OCI-LY7 (cell line): ENCODE data around the gene DNAAF1. TPM values are rescaled to one million over a fixed set of nuclear protein-coding genes. Genes with fewer than 3 reads are reported as not detected.

ENCODE experiments used
- BruUV-seq: library from RNA; stranded (reverse); fragments of 400-500 nt; replicated peaks from 2 replicates; lab custom pipeline; 2021; lab: Mats Ljungman, UMichigan
- CTCF ChIA-PET: fragments of 300-600 bp; sonication (Branson Sonifier 250); formaldehyde crosslinking; loops from one replicate; lab custom pipeline; 2022; ENCODE audit warnings: antibody characterized with exemption; ENCODE audit not compliant: unreplicated experiment; lab: Charles Lee
- POLR2A ChIA-PET: fragments of 300-600 bp; sonication (Branson Sonifier 250); formaldehyde crosslinking; loops from one replicate; lab custom pipeline; 2022; ENCODE audit warnings: antibody characterized with exemption; lab: Charles Lee
- DNase-seq: peaks from one replicate; pipeline ENCODE4 v3.0.0-alpha.2; 2015; ENCODE audit warnings: low spot score
- H2AFZ ChIP-seq: fragments of 200-600 bp; sonication (generic), shearing (Covaris generic); 2 replicates; pipeline ENCODE4 v1.6.1; 2014; ENCODE audit warnings: mild to moderate bottlenecking, antibody characterized with exemption, low read length, moderate library complexity
- H3K27ac ChIP-seq: fragments of 200-600 bp; sonication (generic); 2 replicates; pipeline ENCODE4 v1.5.1; 2014; ENCODE audit warnings: mixed run types, low read depth, mild to moderate bottlenecking, moderate library complexity, low read length, inconsistent platforms; ENCODE audit not compliant: poor library complexity, severe bottlenecking
- H3K36me3 ChIP-seq: fragments of 200-600 bp; sonication (generic); 2 replicates; pipeline ENCODE4 v1.6.1; 2014; ENCODE audit warnings: mild to moderate bottlenecking, antibody characterized with exemption, low read length, moderate library complexity, mixed read lengths; ENCODE audit not compliant: insufficient read depth
- H3K4me1 ChIP-seq: fragments of 200-600 bp; sonication (generic); 2 replicates; pipeline ENCODE4 v1.5.1; 2014; ENCODE audit warnings: mild to moderate bottlenecking, low read length; ENCODE audit not compliant: insufficient read depth, poor library complexity, severe bottlenecking
- H3K4me2 ChIP-seq: fragments of 200-600 bp; sonication (generic); 2 replicates; pipeline ENCODE4 v1.6.1; 2014; ENCODE audit warnings: mild to moderate bottlenecking, low read length
- H3K4me3 ChIP-seq: fragments of 200-600 bp; sonication (generic); 2 replicates; pipeline ENCODE4 v1.5.1; 2014; ENCODE audit warnings: mild to moderate bottlenecking, low read depth, low read length; ENCODE audit not compliant: poor library complexity, severe bottlenecking
- H3K79me2 ChIP-seq: fragments of 200-600 bp; sonication (generic); 2 replicates; pipeline ENCODE4 v1.6.1; 2016; ENCODE audit warnings: low read depth, mild to moderate bottlenecking, low read length, moderate library complexity, mixed read lengths; ENCODE audit not compliant: insufficient read depth
- H3K9me2 ChIP-seq: fragments of 200-600 bp; sonication (generic); 2 replicates; pipeline ENCODE4 v1.6.1; 2016; ENCODE audit warnings: mild to moderate bottlenecking, low read length, mixed read lengths; ENCODE audit not compliant: insufficient read depth
- H3K9me3 ChIP-seq: fragments of 200-600 bp; sonication (generic); 2 replicates; pipeline ENCODE4 v1.6.1; 2014; ENCODE audit warnings: mild to moderate bottlenecking, mixed run types, low read length, mixed read lengths
- H4K20me1 ChIP-seq: fragments of 200-600 bp; sonication (generic); 2 replicates; pipeline ENCODE4 v1.6.1; 2014; ENCODE audit warnings: mild to moderate bottlenecking, antibody characterized with exemption, low read length, moderate library complexity, mixed read lengths; ENCODE audit not compliant: insufficient read depth
- CTCF ChIP-seq: fragments of 200-600 bp; sonication (generic); conservative IDR thresholded peaks from 2 replicates; pipeline ENCODE4 v1.5.1; 2014; ENCODE audit warnings: mild to moderate bottlenecking, antibody characterized with exemption, low read length, moderate library complexity, mixed read lengths
- EZH2phosphoT487 ChIP-seq: fragments of 200-600 bp; sonication (generic); IDR thresholded peaks from 2 replicates; pipeline ENCODE4 v1.6.1; 2018; ENCODE audit warnings: low read depth, borderline replicate concordance, mild to moderate bottlenecking, mixed run types, antibody characterized with exemption, low read length, moderate library complexity, mixed read lengths
- intact Hi-C: fragments of 100-400 bp; cut with micrococcal nuclease; formaldehyde crosslinking; loops from one replicate; pipeline ENCODE4 v1.10.0; 2022; ENCODE audit not compliant: unreplicated experiment
- total RNA-seq, 2 experiments: library from RNA; depleted of rRNA in 1 of 2; stranded (reverse); fragments of >200 nt in 1 of 2; shearing (Covaris generic) in 1 of 2; gene quantifications; 2 replicates each; pipeline ENCODE4 v1.2.3, GENCODE V29; 2014 to 2022

Gene DNAAF1
- total RNA-seq, 2 experiments from 2014 or later = 0.34 TPM; not detected in 1

- intact Hi-C loops = no loop called here
- Histone ChIP-seq H3K36me3 (peaks cover 29% of the 10 kb centered on the region; the same call in 1 of the 2 replicates), H3K9me2 (no peaks in the 10 kb centered on the region), H4K20me1 (no peaks in the 10 kb centered on the region; the same call in 1 of the 2 replicates), H3K4me3 (no peak overlapping the region), H2AFZ (no peak overlapping the region), H3K79me2 (peaks cover 61% of the 10 kb centered on the region), H3K4me1 (no peaks in the 10 kb centered on the region), H3K27ac (no peak overlapping the region), H3K9me3 (no peaks in the 10 kb centered on the region), H3K4me2 (no peak overlapping the region)
- ChIA-PET CTCF (no interaction called here), POLR2A (interaction anchor here (1.0 kb wide), 1 partner anchor 9 kb away, joined by 4 read pairs; no protein-coding TSS in a partner anchor)
- no TSS peak for BruUV-seq
- DNase-seq = no peak
- no peak for TF ChIP-seq EZH2phosphoT487
Measured at GRCh38 chr16:84104231-84104630, 40.9 kb upstream of the DNAAF1 start.

GRCh38 chr16:84105301-84105815 lies 39.8 kb upstream of the DNAAF1 start:
- DNase-seq = no peak
- peaks cover 67% of the 10 kb centered on the region for H3K79me2 ChIP-seq
- H4K20me1 ChIP-seq = peaks cover 10% of the 10 kb centered on the region
- ChIA-PET CTCF (no interaction called here), POLR2A (interaction anchor here (1.6 kb wide), 1 partner anchor 9 kb away, joined by 3 read pairs; no protein-coding TSS in a partner anchor)
- peaks cover 32% of the 10 kb centered on the region; the same call in 1 of the 2 replicates for H3K36me3 ChIP-seq
- H2AFZ ChIP-seq = no peak overlapping the region
- peaks cover 6% of the 10 kb centered on the region for H3K4me1 ChIP-seq
- intact Hi-C loops = no loop called here
- H3K4me3 ChIP-seq = no peak overlapping the region
- H3K9me2 ChIP-seq = no peaks in the 10 kb centered on the region
- H3K9me3 ChIP-seq = no peaks in the 10 kb centered on the region
- peak overlapping the region; percentile 11; the same call in 1 of the 2 replicates for H3K4me2 ChIP-seq
- no TSS peak for BruUV-seq
- TF ChIP-seq EZH2phosphoT487 = no peak
- TF ChIP-seq CTCF = no peak
- no peak overlapping the region for H3K27ac ChIP-seq

- Histone ChIP-seq H3K27ac (no peak overlapping the region), H3K9me3 (no peaks in the 10 kb centered on the region), H3K9me2 (no peaks in the 10 kb centered on the region), H3K79me2 (peaks cover 75% of the 10 kb centered on the region), H3K4me1 (peaks cover 12% of the 10 kb centered on the region), H4K20me1 (peaks cover 14% of the 10 kb centered on the region), H2AFZ (no peak overlapping the region), H3K4me3 (no peak overlapping the region), H3K4me2 (peak overlapping the region; percentile 11; the same call in 1 of the 2 replicates), H3K36me3 (peaks cover 34% of the 10 kb centered on the region; the same call in 1 of the 2 replicates)
- BruUV-seq = no TSS peak
- no peak for DNase-seq
- intact Hi-C loops = no loop called here
- ChIA-PET CTCF (no interaction called here), POLR2A (interaction anchor here (1.6 kb wide), 1 partner anchor 8 kb away, joined by 3 read pairs; no protein-coding TSS in a partner anchor)
- TF ChIP-seq CTCF = no peak
- no peak for TF ChIP-seq EZH2phosphoT487
Measured at GRCh38 chr16:84105948-84106740, 39.0 kb upstream of the DNAAF1 start.
